GM12872 (cell line): Measurements from ENCODE around the gene PRR23C.

Experiments
- TF ChIP-seq, protein P1 (sequence below): IDR thresholded peaks from 3 replicates; pipeline ENCODE4 v1.5.1; 2011; ENCODE audit warnings: low read depth, mild to moderate bottlenecking, low read length, moderate library complexity; ENCODE audit not compliant: insufficient read depth

Gene PRR23C

DNA sequence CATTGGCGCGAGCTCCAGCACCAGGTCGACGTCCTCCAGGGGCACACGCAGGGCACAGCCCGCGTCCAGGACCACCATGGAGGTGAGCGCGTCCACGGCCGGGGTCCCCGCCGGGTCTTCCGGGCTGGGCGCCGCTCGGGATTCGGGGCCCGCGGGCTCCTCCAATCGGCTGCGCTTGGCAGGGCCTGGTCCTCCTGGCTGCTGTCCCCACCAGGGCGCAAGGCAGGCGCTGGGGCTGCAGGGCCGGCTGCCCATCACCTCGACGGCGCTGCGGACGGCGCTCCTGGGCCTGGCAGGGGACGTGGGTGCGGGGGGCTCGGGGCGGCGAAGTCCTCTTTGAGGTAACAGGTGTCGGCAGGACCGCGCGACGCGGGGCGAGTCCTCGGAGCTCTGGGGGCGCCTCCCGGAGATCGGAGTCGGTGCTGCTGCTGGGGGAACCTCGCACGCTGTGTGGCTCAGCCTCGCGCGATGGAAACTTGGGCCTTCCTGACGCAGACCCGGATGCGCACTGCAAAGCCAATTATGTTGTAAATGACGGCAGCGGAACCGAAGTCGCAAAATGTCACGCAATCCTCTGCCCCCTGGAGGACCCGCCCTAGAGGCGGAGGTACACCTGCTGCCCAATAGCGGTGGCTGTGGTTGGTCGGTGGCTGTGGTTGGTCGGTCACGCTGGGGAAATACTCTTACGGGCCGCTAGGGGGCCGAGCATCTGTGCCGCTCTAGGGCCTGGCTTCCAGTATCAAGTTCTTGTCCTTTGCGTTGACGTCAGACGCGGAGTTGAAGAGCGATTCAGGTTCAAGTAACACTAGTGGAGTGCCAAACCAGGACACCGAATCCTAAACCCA, at the start of gene PRR23C:
PRR23C (minus strand) TSS at position 527 of the 845 bp plus-strand sequence; CDS start at position 255, 272 bp downstream.
- TF ChIP-seq, protein P1, sequence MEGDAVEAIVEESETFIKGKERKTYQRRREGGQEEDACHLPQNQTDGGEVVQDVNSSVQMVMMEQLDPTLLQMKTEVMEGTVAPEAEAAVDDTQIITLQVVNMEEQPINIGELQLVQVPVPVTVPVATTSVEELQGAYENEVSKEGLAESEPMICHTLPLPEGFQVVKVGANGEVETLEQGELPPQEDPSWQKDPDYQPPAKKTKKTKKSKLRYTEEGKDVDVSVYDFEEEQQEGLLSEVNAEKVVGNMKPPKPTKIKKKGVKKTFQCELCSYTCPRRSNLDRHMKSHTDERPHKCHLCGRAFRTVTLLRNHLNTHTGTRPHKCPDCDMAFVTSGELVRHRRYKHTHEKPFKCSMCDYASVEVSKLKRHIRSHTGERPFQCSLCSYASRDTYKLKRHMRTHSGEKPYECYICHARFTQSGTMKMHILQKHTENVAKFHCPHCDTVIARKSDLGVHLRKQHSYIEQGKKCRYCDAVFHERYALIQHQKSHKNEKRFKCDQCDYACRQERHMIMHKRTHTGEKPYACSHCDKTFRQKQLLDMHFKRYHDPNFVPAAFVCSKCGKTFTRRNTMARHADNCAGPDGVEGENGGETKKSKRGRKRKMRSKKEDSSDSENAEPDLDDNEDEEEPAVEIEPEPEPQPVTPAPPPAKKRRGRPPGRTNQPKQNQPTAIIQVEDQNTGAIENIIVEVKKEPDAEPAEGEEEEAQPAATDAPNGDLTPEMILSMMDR, result 0 out of 3 replicates have a peak, but pooled peaks have one; percentile 15

DNA sequence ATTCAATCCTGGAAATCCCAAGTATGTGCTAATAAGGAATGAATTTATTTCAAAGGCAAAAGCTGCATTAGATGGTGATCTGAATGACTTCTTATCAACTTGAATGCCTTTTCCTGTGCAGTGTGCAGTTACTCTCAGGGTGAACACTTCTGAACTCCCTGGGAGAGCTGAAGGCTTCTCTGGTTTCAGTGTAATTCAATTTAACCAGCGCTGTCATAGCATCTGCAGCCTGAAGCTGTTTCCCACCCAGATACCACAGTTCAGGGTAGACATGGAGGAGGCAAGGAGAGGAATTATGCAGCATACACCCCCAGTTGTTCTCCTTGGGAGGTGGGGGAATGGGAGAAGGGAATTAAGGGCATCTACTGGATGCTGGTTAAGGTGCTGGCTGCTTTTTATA, 49.1 kb upstream of the PRR23C start:
- TF ChIP-seq, protein P1, result no peak

DNA sequence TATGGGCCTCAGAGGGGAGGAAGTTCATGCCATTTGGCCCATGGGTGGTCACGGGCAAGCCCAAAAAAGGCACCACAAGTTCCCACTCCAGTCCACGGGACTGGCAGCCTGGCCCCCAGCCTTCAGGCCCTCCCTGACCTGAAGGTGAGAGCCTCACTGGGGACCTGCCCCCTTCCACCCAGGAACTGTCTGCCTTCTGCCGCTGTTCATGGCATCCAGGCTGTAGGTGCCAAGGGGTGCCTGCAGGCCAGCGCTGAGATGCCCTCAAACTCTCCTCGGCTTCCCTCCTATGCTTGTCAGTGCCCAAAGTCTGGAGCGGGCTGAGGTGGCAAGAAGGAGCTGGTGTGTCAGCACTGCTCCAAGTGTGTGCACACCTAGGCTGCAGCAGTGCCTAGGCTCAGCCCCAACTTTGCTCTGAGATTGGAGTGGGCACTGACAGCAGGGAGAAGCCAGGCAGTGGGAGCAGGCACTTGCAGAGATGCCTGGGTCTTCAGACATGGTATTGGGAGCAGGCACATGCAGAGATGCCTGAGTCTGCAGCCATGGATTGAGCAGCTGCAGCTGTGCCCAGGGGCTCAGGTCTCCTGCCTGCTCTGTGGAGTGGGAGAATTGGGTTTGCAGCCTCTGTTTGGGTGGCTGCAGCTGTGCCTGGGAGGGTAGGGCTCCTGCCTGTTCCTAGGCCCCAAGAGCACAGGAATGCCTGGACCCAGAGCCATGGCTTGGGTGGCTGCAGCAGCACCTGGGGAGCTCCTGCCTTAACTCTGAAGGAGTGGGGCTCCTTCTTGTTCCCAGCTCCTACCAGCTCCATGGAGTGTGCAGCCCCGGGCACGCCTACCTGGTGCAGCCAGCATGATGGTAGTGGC, 44.0 kb upstream of the PRR23C start:
- TF ChIP-seq, protein P1, result no peak

DNA sequence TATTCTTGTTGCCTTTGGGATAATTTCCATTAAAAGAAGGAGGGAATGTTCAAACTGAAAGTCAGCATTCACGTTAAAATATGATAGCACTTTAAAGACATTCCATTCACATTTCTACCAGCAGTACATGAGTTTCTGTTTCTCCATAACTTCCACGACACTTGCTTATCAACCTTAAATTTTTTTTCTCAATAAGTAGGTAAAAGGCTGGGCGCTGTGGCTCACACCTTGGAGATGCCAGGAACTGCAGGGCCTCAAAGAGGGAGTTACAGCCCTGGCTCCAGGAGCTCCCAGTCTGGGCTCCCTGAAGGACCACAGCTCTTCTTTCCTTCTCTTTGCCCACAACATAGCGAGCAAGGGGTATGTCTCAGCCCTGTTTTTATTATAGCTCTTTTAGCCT, 42.9 kb upstream of the PRR23C start:
- TF ChIP-seq, protein P1, result no peak

DNA sequence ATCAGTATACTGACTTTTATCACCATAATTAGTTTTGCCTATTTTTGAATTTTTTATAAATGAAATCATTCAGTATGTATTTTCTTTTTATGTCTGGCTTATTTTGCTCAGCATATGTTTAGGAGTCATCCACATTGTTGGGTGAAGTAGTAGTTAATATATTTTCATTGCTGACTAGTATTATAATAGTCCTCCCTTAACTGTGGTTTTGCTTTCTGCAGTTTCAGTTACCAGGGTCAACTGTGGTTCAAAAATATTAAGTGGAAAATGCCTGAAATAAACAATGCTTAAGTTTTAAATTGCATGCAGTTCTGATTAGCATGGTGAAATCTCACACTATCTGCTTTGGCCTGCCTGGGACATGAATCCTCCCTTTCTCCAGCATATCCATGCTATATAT, 39.5 kb upstream of the PRR23C start:
- TF ChIP-seq, protein P1, result no peak

DNA sequence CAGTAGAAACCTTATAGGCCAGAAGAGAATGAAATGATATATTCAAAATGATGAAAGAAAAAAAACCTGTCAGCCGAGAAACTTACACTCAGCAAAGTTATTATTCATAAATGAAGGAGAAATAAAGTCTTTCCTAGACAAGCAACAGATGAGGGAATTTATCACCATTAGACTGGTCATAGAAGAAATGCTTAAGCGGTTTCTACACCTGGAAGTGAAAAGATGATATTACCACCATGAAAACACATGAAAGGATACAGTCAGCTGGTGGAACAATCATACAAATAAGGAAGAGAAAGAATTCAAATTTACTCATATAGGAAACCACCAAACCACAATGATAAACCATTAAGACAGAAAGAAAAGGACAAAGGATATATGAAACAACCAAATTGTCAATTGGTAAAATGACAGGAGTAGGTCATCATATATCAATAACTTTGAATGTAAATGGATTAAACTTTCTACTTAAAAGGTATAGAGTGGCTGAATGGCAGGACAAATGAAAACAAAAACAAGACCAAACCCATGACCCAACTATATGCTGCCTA, 29.9 kb upstream of the PRR23C start:
- TF ChIP-seq, protein P1, result no peak

DNA sequence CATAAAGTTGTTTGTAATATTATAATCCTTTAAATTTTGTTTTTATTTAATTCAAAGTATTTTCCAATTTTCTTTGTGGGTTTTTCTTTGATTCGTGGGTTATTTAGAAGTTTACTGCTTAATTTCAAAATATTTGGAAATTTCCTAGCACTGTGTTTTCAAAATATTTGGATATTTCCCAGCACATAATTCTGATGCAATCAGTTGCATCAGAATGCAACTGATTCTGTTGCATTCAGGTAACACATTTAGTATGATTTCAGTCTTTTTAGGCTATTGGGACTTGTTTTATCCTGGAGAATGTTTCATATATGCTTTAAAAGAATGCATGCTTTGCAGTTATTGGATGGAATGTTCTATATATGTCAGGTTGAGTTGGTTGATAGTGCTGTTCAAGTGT, 18.2 kb upstream of the PRR23C start:
- TF ChIP-seq, protein P1, result no peak
